WI38 (cell line): ENCODE measurements around the gene KLHL29.

ENCODE experiments used
- H3K4me3 ChIP-seq: 2 replicates; pipeline ENCODE4 v1.5.1; 2011; ENCODE audit warnings: low read depth, mild to moderate bottlenecking, control low read depth, low read length
- TF ChIP-seq, protein P1 (sequence below): IDR thresholded peaks from 2 replicates; pipeline ENCODE4 v1.5.1; 2012; ENCODE audit warnings: low read depth, mild to moderate bottlenecking, control low read depth, low read length

The KLHL29 gene

DNA sequence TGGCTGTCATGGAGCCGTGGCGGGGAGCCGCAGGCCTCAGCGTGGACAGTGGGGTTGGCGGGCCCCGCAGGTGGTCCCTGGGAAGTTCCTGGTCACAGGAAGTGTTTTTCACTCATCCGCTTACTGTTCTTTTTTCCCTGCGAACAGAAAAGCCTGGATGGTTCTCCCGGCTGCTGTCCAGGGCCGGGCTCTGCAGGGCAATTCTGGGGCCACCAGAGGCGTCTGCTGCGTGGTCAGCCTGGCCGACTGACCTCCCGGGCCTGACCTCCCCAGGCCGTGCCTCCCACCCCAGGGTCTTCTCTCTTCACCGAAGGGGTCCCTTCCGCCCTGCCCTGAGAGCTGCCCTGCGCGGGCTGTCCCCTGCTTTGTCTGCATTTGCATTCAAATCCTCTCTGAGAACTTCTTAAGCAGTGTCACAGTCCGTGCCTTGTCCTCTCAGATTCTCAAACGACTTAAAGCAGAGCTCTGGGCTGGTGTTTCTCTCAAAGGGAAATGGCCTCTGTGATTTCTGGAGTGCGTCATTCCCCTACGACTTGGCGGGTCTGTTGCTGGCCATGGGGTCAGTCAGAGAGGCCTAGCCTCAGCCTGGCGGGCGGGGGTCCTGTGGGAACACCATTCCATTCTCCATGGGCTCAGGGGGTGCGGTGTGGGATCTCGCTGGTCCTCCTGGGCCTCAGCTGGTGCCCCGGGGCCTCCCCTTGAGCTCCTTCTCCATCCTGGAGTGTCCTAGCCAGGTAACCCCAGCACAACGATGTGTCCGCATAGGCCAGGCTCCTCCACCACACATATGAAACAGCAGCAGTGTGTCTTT is 38.3 kb downstream of the KLHL29 start:
- H3K4me3 ChIP-seq: no peak overlapping the region
- TF ChIP-seq, protein P1, sequence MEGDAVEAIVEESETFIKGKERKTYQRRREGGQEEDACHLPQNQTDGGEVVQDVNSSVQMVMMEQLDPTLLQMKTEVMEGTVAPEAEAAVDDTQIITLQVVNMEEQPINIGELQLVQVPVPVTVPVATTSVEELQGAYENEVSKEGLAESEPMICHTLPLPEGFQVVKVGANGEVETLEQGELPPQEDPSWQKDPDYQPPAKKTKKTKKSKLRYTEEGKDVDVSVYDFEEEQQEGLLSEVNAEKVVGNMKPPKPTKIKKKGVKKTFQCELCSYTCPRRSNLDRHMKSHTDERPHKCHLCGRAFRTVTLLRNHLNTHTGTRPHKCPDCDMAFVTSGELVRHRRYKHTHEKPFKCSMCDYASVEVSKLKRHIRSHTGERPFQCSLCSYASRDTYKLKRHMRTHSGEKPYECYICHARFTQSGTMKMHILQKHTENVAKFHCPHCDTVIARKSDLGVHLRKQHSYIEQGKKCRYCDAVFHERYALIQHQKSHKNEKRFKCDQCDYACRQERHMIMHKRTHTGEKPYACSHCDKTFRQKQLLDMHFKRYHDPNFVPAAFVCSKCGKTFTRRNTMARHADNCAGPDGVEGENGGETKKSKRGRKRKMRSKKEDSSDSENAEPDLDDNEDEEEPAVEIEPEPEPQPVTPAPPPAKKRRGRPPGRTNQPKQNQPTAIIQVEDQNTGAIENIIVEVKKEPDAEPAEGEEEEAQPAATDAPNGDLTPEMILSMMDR: no peak

DNA sequence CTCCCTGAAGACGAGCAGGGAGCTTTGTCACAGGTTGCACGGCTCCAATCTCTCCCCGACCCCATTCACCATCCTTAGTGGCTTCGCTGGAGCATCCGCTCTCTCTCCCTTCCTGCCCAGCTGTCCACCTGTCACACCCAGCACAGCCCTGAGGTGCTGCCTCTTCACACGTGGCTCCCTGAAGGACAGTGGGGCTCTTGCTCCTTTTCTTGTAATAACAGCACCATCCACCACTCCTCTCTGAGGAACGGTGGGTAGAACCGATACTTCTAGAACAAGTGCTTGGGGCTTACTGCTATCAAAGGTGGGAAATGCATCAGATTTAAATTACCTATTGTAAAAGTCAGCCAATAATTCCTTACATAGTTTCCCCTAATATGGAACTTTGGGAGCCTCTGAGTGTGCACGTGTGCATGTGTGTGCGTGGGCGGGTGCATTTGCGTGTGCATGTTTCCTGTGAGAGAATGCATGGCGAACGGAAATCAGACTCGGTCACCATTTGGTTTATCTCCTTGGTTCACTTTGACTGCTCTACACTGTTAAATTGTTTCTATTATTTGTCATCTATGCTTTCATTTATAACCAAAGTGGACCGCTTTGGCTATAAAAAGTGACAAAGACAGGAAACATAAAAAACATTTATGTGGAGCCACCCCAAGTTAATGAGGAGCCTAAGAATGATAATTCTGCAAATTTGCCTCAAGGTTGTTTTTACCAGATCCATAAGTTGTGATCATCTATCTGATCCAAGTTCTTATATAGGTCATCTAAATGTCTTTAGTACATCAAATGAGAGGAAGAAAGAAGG is 39.1 kb downstream of the KLHL29 start:
- H3K4me3 ChIP-seq: no peak overlapping the region
- TF ChIP-seq, protein P1: no peak

DNA sequence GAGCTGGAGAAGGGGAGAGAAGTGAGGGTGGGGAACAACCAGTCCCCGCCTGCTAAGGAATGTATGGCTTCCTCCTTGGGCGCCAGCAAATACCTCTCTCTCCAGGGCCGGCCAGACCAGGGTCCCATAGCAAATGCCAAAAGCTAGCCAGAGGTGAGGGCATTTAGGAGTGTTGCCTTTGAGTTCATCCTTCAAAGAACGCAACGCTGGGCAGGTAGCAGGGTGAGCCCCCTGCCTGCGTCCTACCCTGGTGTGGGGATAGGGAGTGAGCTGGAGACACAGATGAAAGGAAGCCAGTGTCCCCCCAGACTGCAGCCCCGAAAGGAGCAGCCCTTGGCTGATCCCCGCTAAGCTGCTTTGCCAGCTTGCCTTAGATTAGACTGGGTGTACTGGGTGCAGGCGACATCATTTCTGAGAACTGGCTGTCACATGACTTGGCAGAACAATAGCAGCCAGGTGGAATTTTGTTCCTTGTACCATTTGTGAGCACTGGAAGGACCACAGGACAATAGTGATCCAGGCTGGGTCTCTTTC is 40.4 kb downstream of the KLHL29 start:
- TF ChIP-seq, protein P1: no peak
- H3K4me3 ChIP-seq: no peak overlapping the region

DNA sequence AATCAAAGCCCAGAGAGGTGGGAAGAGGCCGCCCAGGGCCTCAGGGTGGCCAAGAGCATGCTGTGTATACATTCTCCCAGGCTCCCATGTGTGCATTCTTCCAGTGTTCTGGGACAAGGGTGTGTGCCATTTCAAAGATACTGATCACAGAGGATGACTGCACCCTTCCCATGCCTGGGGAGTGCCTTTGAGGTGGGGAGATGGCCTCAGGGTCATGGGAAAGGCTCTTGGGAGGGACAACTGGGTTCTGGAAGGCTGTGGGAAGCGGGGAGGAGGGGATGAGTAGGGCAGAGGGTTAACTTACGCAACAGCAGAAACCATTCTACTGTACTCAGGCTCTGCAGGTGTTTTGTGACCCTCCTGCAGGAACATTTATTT is 40.9 kb downstream of the KLHL29 start:
- no peak overlapping the region for H3K4me3 ChIP-seq
- TF ChIP-seq, protein P1: no peak

DNA sequence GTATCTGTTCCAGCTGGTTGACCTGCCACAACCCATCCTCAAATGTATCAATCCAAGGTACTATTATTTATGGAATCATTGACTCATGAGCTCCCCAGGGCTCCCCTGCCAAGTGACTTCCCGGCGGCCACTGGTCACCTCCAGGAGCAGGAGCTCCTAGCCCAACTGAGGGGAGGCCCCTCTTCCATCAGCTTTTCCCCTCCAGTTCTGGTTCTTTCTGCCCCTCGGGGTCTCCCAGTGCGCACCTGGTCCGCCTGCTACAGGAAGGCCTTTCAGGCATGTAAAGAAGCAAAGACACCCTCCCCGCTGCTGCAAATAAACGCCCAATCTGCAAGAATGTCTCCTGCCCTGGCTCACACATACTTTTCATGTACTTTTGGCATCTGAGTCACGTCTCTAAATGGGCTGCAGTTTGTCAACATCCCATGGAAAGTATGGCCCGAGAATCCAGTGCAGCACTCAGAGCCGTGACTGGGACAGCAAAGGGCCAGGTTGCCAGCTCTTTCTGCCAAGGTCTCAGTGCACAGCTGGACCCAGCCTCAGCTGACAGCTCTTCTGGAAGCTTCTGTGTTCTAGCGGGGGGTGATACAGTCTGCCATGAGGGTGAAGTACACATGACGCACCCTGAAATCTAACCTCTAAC is 41.4 kb downstream of the KLHL29 start:
- no peak overlapping the region for H3K4me3 ChIP-seq
- TF ChIP-seq, protein P1: no peak

DNA sequence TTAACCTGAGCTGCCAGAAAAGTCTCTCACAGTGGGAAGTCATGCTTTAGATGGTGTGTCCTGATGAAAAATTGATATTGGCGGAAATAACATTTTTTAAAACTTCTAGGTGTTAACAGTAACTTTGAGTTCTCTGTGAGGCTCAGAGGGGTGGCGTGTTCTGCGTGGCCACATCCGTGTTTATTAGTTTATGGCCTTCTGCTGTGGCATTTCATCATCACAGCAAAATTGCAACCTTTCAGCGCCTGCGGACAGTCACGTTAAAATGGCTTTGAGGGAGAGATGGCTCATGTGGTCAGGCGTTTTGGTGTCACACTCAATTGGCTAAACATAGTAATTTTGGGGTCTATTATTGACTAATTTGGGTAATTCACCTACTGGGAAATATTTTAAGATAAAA is 42.4 kb downstream of the KLHL29 start:
- TF ChIP-seq, protein P1: no peak

More for the DNA sequence above, 42.4 kb downstream of the KLHL29 start:
- H3K4me3 ChIP-seq: no peak overlapping the region
